ENCODE data around the gene TDP1.
"Not testable (repeated sequence)": the region's sequence is repeated elsewhere in the genome, so short reads cannot be mapped to it uniquely, and the experiment has no call there.

The TDP1 gene

DNA sequence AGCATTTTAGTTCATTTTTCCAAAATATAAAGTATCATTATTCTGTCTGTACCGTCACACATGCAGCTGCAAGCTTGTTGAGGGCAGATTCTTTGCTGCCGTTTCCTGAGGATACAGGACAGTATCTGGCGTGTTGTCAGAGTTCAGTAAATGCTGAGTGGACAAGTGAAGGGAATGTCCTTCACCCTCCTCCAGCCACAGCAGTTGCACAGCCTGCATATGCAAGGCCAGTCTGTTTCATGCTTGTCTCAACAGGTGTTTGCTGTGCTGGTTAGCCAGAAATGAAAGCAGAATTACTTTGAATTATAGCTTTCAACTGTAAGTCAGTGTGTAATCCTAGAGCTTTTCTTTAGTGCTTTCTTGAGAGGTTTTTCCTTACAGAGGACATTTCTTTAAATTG lies 36.5 kb downstream of the TDP1 start:
- DNase-seq: no peak

- no peak for DNase-seq
Observed at GRCh38 chr14:89996963-89997362, 41.2 kb downstream of the TDP1 start.

DNA sequence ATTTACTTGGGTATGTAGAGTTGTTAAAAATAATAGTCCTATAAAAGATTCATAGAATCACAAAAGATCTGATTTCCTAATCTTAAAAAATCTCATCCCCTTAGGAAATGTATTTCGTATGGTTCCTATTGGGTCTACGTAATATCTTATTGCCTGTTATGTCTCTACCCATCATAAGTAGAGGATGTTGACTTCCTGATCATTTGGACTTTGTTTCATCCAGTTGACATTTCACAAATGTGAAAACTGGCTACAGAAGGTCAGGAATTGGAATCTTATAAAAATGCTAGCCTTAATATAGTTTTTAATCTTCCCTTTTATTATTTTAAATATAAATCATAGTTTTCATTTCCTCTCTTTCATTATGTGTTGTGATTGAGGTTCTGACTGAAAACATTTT lies 45.2 kb downstream of the TDP1 start:
- DNase-seq: no peak

DNA sequence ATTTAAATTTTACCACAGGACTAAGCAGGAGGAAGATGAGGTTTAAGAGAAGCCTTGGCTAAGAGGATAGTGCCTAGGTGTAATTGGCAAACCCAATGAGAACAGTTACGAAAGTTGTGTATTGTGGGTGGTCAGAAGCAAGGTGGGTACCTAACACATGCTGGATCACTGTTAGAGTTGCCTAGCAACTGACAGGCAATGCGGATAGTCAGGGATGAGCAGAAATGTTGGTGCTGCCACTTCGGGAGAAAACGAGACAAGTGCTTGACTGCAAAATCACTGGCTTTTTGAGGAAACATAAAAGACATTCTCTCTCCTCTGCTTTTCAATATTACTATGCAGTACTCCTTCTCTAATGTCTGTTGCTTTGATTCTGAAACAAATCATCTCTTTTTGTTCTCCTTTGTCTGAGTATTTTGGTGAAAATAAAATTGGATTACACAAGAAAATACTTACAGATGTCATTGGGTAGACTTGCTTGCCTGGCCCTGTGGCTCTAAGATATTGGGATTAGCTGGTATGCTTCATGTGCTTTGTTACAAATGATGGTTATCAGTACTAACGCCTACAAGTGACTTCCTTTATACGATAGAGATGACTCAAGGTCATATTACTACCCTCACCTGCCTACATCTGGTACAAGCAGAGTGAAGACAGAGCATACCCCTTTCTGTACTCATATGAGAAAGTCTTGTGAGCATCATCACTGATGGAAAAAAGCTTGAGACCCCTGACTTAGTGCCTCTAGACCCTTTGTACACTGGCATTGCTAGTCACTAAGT lies 48.0 kb downstream of the TDP1 start:
- no peak for DNase-seq

DNA sequence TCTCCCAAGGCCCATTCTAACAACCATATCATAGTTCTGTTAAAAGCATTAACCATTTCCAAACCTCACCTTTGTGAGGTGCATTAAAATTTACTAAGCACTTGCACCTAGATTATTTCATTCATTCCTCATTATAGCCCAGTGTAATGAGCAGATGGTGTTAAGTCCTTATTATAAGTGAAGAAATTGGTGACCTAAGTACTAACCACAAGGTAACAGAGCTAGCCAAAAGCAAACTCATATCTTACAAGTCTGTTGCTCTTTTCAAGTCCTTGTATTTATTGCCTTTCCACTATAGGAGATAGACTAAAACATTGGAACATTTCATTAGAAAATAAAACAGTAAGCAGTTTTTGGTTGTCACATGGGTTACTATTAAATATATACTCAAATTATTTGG lies 49.7 kb downstream of the TDP1 start:
- DNase-seq: no peak

GRCh38 chr14:90005939-90006530 lies 50.3 kb downstream of the TDP1 start:
- DNase-seq: no peak

GRCh38 chr14:90017371-90017770 lies 61.6 kb downstream of the TDP1 start:
- DNase-seq: no peak

DNA sequence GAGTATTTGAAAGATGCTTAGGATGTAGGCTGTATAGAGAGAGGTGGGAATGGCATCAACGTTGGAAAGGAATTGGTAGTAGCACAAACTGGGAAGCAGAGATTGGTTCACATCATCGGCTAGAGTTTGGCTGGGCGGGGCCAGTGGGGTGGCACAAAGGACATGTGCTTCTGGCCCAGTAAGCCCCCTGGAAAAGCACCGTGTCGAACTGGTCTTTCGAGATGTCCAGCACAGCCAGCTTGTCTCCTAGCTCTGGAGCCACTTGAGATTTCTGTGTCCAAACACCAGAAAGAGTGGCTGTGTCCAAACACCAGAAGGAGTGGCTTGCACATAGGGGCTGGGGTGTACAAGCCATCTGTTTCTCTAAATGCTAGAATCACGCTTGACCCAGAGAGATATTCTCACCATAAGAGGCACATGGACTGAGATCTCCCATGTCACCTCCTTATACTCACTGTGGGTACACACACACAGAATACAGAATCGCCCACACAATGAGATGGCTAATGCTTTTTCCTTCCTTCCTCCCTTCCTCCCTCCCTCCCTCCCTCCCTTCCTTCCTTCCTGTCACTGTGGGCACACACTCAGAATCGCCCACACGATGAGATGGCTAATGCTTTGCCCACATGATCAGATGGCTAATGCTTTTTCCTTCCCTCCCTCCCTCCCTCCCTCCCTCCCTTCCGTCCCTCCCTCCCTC lies 64.2 kb downstream of the TDP1 start:
- no peak for DNase-seq

GRCh38 chr14:90023176-90023896 lies 67.6 kb downstream of the TDP1 start:
- no peak for DNase-seq

GRCh38 chr14:90024910-90025309 lies 69.2 kb downstream of the TDP1 start:
- no peak for DNase-seq

DNA sequence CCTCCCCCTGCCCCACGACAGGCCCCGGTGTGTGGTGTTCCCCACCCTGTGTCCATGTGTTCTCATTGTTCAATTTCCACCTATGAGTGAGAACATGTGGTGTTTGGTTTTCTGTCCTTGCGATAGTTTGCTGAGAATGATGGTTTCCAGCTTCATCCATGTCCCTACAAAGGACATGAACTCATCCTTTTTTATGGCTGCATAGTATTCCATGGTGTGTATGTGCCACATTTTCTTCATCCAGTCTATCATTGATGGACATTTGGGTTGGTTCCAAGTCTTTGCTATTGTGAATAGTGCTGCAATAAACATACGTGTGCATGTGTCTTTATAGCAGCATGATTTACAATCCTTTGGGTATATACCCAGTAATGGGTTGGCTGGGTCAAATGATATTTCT lies 70.9 kb downstream of the TDP1 start:
- not testable (repeated sequence) for DNase-seq

DNA sequence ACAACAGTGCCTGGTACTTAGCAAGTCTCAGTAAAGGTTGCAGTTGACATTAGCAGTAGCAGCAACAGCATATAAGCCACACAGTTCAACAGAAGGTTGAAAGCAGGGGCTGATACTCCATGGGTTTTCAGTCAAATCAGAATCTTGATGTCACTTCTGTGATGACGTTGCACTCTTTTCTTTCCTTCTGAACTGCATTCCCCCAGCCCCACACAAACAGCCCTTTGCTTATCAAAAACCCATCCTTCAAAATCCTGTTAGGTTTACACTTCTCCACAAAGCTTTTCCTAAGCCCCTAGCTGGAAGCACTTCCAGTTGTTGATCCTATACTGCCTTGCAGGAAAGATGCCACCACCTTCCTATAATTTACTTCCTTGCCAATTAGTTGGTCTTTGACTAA lies 72.1 kb downstream of the TDP1 start:
- DNase-seq: no peak

DNA sequence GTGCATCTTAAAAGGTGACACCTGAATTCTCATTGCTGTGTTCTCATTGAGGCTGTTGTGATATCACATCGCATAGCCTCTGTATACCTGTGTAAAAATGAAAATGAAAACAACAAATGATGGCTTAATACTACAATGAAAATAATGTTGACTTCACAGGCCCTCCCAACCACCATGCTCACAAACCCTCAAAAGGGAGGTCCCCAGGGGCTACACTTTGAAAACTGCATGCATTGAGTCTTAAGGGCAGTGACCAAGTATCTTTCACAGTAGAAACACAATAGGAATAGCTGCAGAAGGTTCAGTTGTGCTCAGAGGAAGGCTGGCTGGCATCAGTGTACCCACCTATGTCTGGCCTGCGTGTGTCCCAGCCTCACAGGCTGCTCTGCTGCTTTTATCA lies 78.4 kb downstream of the TDP1 start:
- no peak for DNase-seq

DNA sequence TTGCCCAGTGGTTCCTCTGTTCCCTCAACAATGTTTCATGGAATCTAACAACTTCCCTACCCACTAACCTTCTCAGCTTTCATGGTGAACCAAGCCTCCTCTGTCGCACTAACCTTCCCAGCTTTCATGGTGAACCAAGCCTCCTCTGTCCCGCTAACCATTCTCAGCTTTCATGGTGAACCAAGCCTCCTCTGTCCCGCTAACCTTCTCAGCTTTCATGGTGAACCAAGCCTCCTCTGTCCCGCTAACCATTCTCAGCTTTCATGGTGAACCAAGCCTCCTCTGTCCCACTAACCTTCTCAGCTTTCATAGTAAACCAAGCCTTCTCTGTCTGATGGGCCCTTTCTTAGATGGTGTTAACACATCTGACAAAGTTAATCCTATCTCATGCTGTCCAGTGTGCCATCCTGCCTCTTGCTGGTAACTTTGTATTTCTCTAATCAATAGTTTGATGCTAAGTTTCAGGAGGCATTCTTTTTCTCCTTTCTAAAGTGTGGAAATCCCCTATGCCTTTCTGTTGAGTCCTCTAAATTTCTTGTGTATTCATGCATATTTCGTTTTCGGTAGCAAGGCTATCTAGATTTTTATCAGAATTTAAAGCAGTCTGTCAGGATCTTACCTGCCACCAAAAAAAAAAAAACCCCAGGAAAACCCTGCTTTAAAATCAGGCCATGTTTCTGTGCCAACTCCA lies 79.3 kb downstream of the TDP1 start:
- no peak for DNase-seq

- no peak for DNase-seq
Observed at GRCh38 chr14:90039253-90040010, 83.7 kb downstream of the TDP1 start.

GRCh38 chr14:90040411-90040810 lies 84.7 kb downstream of the TDP1 start:
- no peak for DNase-seq

DNA sequence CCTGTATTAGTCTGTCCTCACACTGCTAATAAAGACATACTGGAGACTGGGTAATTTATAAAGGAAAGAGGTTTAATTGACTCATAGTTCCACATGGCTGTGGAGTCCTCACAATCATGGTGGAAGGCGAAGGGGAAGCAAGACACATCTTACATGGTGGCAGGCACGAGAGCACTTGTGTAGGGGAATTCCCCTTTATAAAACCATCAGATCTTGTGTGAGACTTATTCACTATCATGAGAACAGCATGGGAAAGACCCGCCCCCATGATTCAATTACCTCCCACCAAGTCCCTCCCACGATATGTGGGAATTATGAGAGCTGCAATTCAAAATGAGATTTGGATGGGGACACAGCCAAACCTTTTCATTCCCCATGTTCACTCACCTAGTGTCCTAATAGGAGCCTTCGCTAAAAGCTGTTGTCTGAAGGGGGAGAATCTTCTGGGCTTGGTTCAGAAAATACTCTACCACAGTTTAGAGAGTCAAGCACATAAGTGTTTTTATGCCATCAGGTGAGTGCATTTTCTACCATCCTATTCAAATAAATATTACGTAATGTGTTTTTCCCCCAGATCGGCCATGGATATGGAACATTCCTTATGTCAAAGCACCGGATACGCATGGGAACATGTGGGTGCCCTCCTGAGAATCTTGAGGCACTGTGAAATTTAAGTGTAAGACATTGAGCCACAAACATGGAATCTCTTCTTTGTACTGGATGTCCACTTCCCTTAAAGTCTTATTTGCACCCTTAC lies 86.9 kb downstream of the TDP1 start:
- no peak for DNase-seq

- DNase-seq: no peak
Observed at GRCh38 chr14:90045616-90046015, 89.9 kb downstream of the TDP1 start.

GRCh38 chr14:90049390-90049789 lies 93.7 kb downstream of the TDP1 start:
- DNase-seq: no peak

DNA sequence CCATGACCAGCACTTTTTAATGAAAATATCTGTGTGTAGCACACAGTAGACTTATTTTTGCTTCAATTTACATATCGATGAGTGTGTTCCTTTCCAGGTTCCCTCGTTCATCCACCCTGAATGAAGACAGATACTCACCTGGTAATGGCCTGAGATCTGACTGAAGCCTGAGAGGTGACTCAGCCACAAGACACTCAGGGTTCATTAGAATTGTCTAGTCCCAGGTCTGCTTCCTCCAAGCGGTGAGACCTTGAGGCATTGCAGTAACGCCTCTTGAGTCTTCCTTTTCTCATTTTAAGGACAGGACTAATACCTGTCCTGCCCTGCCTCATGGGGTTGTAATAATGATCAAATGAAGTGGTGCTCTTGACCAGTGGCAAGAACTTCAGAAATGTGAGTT lies 94.5 kb downstream of the TDP1 start:
- no peak for DNase-seq

DNA sequence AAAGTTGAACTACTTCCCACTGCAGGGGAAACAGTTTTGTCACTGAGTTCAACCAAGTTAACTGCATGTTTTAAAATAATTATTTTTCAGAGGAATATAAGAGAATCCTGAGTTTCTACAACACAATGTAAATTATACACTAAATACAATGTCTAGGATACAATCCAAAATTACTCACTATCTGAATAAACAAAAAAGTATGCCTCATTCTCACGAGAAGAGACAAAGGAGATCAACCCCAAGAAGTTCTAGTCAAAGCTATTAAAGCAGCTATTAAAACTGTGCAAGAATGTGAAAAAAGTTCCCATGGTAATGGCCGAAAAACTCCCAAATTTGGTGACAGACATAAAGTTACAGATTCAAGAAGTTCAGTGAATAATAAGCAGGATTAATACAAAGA lies 97.3 kb downstream of the TDP1 start:
- no peak for DNase-seq

Data from NCI-H1930 (cell line).